Kidney (tissue), 14 donors: Measurements from ENCODE around the gene PROX2. TPM values are rescaled to one million over a fixed set of nuclear protein-coding genes. Genes with fewer than 3 reads are reported as not detected.

ENCODE experiments used
- DNase-seq, 5 donors: peaks; one replicate each; pipeline ENCODE4 v3.0.0-alpha.2; 2013 to 2020
- FAIRE-seq: peaks from 2 replicates; lab custom pipeline; 2012; peaks lifted over from hg19 to GRCh38; lab: Jason Lieb, UNC
- H3K27ac ChIP-seq, 2 donors: one replicate each; pipeline ENCODE4 v1.7.0; 2013; ENCODE audit warnings: low read depth in 2 of 2, low read length in 2 of 2, inconsistent platforms in 1 of 2
- H3K27me3 ChIP-seq: one replicate; pipeline ENCODE4 v1.7.1; 2013; ENCODE audit warnings: low read length, inconsistent platforms; ENCODE audit not compliant: control insufficient read depth, insufficient read depth
- H3K36me3 ChIP-seq, 3 donors: one replicate each; pipeline versions ENCODE4 v1.7.0 to v1.7.1; 2013; ENCODE audit warnings: low read length in 3 of 3, control low read depth in 1 of 3, inconsistent platforms in 1 of 3; ENCODE audit not compliant: insufficient read depth in 3 of 3, control insufficient read depth in 2 of 3
- H3K4me1 ChIP-seq, 3 donors: one replicate each; pipeline versions ENCODE4 v1.7.0 to v1.7.1; 2013; ENCODE audit warnings: low read length in 3 of 3, inconsistent platforms in 1 of 3, low read depth in 1 of 3; ENCODE audit not compliant: control insufficient read depth in 2 of 3, insufficient read depth in 2 of 3
- H3K4me3 ChIP-seq, 3 donors: one replicate each; pipeline versions ENCODE4 v1.7.0 to v1.8.1; 2013; ENCODE audit warnings: low read length in 3 of 3, control low read depth in 1 of 3, inconsistent platforms in 1 of 3
- H3K9ac ChIP-seq, 3 donors: one replicate each; pipeline versions ENCODE4 v1.7.0 to v1.7.1; 2013; ENCODE audit warnings: low read length in 3 of 3, control low read depth in 1 of 3, inconsistent platforms in 1 of 3
- H3K9me3 ChIP-seq, 3 donors: one replicate each; pipeline versions ENCODE4 v1.7.0 to v1.7.1; 2013; ENCODE audit warnings: low read length in 3 of 3, control low read depth in 1 of 3, inconsistent platforms in 1 of 3; ENCODE audit not compliant: control insufficient read depth in 2 of 3, insufficient read depth in 1 of 3
- intact Hi-C: fragments of 100-400 bp; cut with DNase I; formaldehyde crosslinking; loops from one replicate; pipeline ENCODE4 v1.11.1; 2022
- polyA plus RNA-seq: library from polyadenylated mRNA; stranded (reverse); fragments of 350-450 nt; fragmentation: Illumina TruSeq; extraction: RNeasy Lipid Tissue Mini Kit (QIAGEN cat#74804); gene quantifications from one replicate; pipeline ENCODE4 v1.2.3, GENCODE V29; 2014; ENCODE audit warnings: low read depth, low replicate concordance; ENCODE audit not compliant: insufficient read depth
- total RNA-seq: library from RNA; stranded (reverse); fragmentation: NEBNext Ultra II Directional; extraction: Animal tissue kit (Norgen Biotek cat#: 25700); gene quantifications from one replicate; pipeline ENCODE4 v1.2.1, GENCODE V29; 2021
- TF ChIP-seq, protein P1 (sequence below): IDR thresholded peaks from 3 replicates; pipeline ENCODE4 v1.5.1; 2012; ENCODE audit warnings: mild to moderate bottlenecking, moderate library complexity, borderline replicate concordance; ENCODE audit not compliant: insufficient read depth; ENCODE audit errors: extremely low read depth
- donor health status: control.
- donor health status: control.
- donor health status: control.
- donor health status: control.
- donor health status: control.
- donor health status: DM: yes; HTN: yes; CAD: no.
- donor health status: Normal renal cell carcinoma (clear cell type).

The PROX2 gene
- total and polyA plus RNA-seq, 2 donors from 2014 or later, result not detected

DNA sequence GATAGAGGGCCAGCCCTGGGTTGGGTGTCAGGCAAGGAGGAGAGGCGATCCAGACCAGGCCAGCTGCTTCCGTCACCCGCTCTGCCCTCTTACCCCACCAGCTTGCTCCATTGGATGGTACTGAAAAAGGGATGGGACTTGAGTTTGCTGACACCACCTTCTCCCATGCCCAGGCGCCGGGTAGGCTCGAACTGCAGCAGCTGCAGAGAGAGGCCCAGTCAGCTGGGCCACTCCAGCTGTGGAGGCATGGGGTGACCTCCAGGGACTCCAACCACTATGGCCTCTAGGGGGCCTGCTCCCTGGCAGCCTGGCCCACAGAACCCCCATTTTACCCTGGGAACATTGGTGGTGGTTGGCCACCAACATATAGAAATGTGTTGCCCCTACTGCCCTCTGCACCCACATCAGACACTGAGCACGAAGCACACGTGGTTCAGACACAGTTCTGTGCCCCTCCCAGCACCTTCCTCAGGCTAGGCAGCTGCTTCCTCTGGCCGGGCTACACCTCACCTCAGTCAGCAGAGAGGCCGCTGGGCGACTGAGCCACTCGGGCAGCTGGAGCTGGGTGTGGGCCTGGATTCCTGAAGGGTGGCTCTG is 31.1 kb upstream of the PROX2 start:
- DNase-seq (peak in 1 of 5 donors; percentile 72), FAIRE-seq (no peak)
- no peaks in the 10 kb centered on the region for H3K27me3 ChIP-seq
- intact Hi-C loops, result loop anchor here (5.0 kb wide), 1 partner anchor 45 kb away; no protein-coding TSS in a partner anchor
- TF ChIP-seq, protein P1, sequence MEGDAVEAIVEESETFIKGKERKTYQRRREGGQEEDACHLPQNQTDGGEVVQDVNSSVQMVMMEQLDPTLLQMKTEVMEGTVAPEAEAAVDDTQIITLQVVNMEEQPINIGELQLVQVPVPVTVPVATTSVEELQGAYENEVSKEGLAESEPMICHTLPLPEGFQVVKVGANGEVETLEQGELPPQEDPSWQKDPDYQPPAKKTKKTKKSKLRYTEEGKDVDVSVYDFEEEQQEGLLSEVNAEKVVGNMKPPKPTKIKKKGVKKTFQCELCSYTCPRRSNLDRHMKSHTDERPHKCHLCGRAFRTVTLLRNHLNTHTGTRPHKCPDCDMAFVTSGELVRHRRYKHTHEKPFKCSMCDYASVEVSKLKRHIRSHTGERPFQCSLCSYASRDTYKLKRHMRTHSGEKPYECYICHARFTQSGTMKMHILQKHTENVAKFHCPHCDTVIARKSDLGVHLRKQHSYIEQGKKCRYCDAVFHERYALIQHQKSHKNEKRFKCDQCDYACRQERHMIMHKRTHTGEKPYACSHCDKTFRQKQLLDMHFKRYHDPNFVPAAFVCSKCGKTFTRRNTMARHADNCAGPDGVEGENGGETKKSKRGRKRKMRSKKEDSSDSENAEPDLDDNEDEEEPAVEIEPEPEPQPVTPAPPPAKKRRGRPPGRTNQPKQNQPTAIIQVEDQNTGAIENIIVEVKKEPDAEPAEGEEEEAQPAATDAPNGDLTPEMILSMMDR, result no peak
- no peak overlapping the region for H3K4me3 ChIP-seq
- H3K4me1 ChIP-seq, result peaks cover 0 to 12% (median 0%) of the 10 kb centered on the region in 3 donors
- peaks cover 0 to 16% (median 13%) of the 10 kb centered on the region in 3 donors for H3K36me3 ChIP-seq
- peak overlapping the region in 1 of 3 donors; percentile 12 for H3K9ac ChIP-seq
- H3K9me3 ChIP-seq, result no peaks in the 10 kb centered on the region
- no peak overlapping the region for H3K27ac ChIP-seq

DNA sequence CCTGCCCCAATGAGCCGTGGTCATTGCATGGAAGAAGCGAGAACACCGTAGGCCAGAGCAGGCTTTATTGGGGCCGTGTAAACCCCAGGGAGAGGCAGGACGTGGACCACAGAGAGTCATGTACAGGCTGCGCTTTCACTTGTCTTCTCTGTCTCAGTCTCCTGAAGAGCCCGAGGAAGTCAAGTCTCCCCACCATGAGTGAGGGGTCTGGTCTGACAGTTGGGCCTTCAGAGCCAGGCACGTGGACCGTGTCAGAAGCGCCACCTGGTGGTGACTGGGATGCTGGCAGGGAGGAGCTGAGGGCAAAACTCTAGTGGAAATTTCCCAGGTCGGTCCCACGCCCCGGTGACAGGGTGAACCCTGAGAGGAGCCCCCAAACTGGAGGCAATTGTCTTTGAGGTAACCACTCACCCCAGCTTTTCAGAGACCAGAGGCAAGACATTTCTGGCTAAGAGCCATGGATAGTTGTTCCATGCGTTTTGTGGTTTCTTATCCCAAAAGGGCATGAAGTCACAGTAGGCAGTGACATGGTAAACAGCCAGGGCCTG is 29.7 kb upstream of the PROX2 start:
- TF ChIP-seq, protein P1, result peak; percentile 95

DNA sequence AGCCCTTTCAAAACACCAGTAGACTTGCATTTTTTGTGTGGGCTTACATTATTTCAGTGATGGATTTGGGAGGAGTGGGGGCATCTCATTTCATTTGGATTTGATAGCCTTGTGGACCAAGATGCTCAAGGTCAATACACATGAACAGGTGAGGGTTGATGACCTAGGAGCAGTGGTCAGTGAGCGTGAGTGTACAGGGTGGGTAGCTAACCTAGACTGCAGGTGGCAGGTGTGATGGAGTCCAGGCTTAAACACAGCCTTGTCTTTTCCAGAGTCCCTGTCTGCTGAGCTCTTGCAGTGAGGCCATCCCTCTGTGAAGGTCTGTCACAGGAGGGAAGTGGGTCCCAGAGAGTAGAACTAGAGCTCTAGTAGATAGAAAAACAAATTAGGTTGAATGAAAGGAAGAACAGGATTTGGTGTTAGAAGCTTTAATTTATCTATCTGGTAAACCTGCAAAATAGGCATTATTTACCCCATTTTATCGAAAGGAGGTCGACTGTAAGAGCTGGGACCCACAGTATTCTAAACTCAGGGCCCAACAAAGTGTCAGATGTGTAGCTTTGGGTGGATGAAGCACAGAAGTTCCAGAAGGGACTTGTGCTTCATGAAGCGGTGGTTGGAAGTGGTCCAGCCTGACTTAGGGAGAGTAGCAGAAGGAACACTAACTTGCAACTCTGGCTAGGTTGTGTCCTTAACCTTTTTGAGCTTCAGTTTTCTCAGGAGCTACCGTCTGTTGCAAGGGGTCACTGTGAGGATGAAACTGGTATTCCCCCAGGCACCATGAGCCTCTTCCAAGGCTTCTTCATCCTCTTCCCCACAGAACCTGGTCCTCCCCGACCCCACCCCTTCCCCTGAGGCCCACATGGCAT is 28.9 kb upstream of the PROX2 start:
- H3K9me3 ChIP-seq, result no peaks in the 10 kb centered on the region
- H3K4me3 ChIP-seq, result no peak overlapping the region
- H3K9ac ChIP-seq, result no peak overlapping the region
- H3K4me1 ChIP-seq, result peaks cover 0 to 12% (median 0%) of the 10 kb centered on the region in 3 donors
- FAIRE-seq (no peak), DNase-seq (no peak)
- no peaks in the 10 kb centered on the region for H3K27me3 ChIP-seq
- peaks cover 9 to 34% (median 33%) of the 10 kb centered on the region in 3 donors for H3K36me3 ChIP-seq
- no peak overlapping the region for H3K27ac ChIP-seq
- TF ChIP-seq, protein P1, result no peak
- intact Hi-C loops, result loop anchor here (5.0 kb wide), 1 partner anchor 43 kb away; no protein-coding TSS in a partner anchor

More for the DNA sequence above, 29.7 kb upstream of the PROX2 start:
- Histone ChIP-seq H3K27ac (no peak overlapping the region), H3K27me3 (no peaks in the 10 kb centered on the region), H3K4me3 (no peak overlapping the region), H3K4me1 (peaks cover 0 to 12% (median 0%) of the 10 kb centered on the region in 3 donors), H3K36me3 (peaks cover 3 to 28% (median 26%) of the 10 kb centered on the region in 3 donors), H3K9me3 (no peaks in the 10 kb centered on the region), H3K9ac (no peak overlapping the region)
- intact Hi-C loops, result loop anchor here (5.0 kb wide), 1 partner anchor 43 kb away; no protein-coding TSS in a partner anchor
- FAIRE-seq (no peak), DNase-seq (peak; percentile 57 to 87 (median 70))
